ENCODE results near the gene ITCH.

ITCH gene

DNA sequence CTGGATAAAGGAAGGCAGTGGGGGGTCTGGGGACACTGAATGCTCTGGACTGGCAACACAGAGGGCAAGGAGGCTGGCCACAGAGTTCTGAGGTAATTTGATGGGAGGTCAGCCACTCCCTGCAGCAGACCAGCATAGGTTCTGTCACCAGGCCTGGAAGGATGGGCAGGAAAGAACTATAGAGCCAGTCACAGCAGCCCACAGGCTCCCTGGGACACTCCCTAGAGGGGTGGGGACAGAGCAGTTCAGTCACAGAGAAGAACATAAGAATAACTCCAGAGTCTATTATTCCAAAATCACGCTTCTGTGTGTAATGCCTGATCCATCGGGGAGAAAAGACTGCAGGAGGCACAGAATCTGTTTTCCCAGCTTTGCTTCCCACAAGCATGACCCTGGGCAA lies 172.8 kb downstream of the ITCH start:
- Histone ChIP-seq H3K36me3 (ENCODE audit: control insufficient read depth, insufficient read depth, low read length) (peaks cover 72% of the 10 kb centered on the region), H3K27me3 (ENCODE audit: control insufficient read depth, insufficient read depth, low read length) (no peaks in the 10 kb centered on the region), H3K27ac (ENCODE audit: low read depth, low read length) (no peak overlapping the region), H3K9me3 (ENCODE audit: control insufficient read depth, insufficient read depth, low read depth, low read length) (no peaks in the 10 kb centered on the region), H3K9ac (ENCODE audit: low read length) (no peak overlapping the region), H3K4me1 (ENCODE audit: control insufficient read depth, insufficient read depth, low read length) (no peaks in the 10 kb centered on the region), H3K4me3 (ENCODE audit: low read depth, low read length) (no peak overlapping the region)

GRCh38 chr20:34536798-34537394 lies 173.8 kb downstream of the ITCH start:
- no peak overlapping the region for H3K27ac ChIP-seq (ENCODE audit: low read depth, low read length)
- H3K4me3 ChIP-seq (ENCODE audit: low read depth, low read length), result no peak overlapping the region
- H3K36me3 ChIP-seq (ENCODE audit: control insufficient read depth, insufficient read depth, low read length), result peaks cover 68% of the 10 kb centered on the region

GRCh38 chr20:34537651-34538050 lies 174.6 kb downstream of the ITCH start:
- H3K9me3 ChIP-seq (ENCODE audit: control insufficient read depth, insufficient read depth, low read depth, low read length), result no peaks in the 10 kb centered on the region
- no peak overlapping the region for H3K4me3 ChIP-seq (ENCODE audit: low read depth, low read length)
- peaks cover 63% of the 10 kb centered on the region for H3K36me3 ChIP-seq (ENCODE audit: control insufficient read depth, insufficient read depth, low read length)
- no peaks in the 10 kb centered on the region for H3K27me3 ChIP-seq (ENCODE audit: control insufficient read depth, insufficient read depth, low read length)
- no peak overlapping the region for H3K9ac ChIP-seq (ENCODE audit: low read length)
- H3K27ac ChIP-seq (ENCODE audit: low read depth, low read length), result no peak overlapping the region
- no peaks in the 10 kb centered on the region for H3K4me1 ChIP-seq (ENCODE audit: control insufficient read depth, insufficient read depth, low read length)

More at GRCh38 chr20:34536798-34537394, 173.8 kb downstream of the ITCH start:
- no peaks in the 10 kb centered on the region for H3K4me1 ChIP-seq (ENCODE audit: control insufficient read depth, insufficient read depth, low read length)
- no peak overlapping the region for H3K9ac ChIP-seq (ENCODE audit: low read length)
- H3K27me3 ChIP-seq (ENCODE audit: control insufficient read depth, insufficient read depth, low read length), result no peaks in the 10 kb centered on the region
- H3K9me3 ChIP-seq (ENCODE audit: control insufficient read depth, insufficient read depth, low read depth, low read length), result no peaks in the 10 kb centered on the region

DNA sequence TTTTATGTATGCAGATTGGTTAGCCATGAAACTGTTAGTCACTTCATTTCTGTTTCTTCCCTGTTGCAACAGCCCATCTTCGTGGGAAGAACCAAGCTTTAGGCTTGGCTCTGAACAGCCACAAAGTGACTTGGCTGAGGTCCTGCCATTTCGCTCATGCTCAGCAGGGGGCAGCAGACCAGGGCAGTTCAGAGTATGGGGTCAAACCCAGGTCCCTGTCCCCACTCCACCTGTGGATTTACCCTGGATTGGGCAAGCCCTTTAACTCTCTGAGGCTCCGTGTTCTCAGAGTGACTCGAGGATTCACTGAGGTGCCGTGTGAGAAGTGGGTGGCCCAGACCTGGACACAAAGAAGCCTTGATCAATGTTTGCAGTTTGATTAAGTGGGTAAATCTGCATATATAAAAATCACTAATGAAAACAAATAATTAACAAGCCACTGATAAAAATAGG lies 175.6 kb downstream of the ITCH start:
- Histone ChIP-seq H3K4me3 (ENCODE audit: low read depth, low read length) (no peak overlapping the region), H3K27me3 (ENCODE audit: control insufficient read depth, insufficient read depth, low read length) (no peaks in the 10 kb centered on the region), H3K9ac (ENCODE audit: low read length) (no peak overlapping the region), H3K4me1 (ENCODE audit: control insufficient read depth, insufficient read depth, low read length) (no peaks in the 10 kb centered on the region), H3K9me3 (ENCODE audit: control insufficient read depth, insufficient read depth, low read depth, low read length) (no peaks in the 10 kb centered on the region), H3K36me3 (ENCODE audit: control insufficient read depth, insufficient read depth, low read length) (peaks cover 57% of the 10 kb centered on the region), H3K27ac (ENCODE audit: low read depth, low read length) (no peak overlapping the region)

DNA sequence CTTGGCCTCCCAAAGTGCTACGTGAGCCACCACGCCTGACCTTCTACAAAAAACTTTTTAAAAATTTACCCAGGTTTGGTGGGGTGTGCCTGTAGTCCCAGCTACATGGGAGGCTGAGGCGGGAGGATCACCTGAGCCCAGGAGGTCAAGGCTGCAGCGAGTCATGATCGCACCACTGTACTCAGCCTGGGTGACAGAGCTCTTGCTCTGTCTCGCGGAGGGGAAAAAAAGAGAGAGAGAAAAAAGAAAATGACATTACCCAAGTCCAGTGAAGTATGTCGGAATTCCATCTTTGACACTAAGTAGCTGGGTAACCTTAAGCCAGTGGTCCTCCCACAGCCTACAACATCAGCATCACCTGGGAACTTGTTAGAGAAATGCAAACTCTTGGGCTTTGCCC lies 176.7 kb downstream of the ITCH start:
- Histone ChIP-seq H3K9me3 (ENCODE audit: control insufficient read depth, insufficient read depth, low read depth, low read length) (no peaks in the 10 kb centered on the region), H3K4me1 (ENCODE audit: control insufficient read depth, insufficient read depth, low read length) (peaks cover 8% of the 10 kb centered on the region), H3K36me3 (ENCODE audit: control insufficient read depth, insufficient read depth, low read length) (peaks cover 48% of the 10 kb centered on the region), H3K27me3 (ENCODE audit: control insufficient read depth, insufficient read depth, low read length) (no peaks in the 10 kb centered on the region), H3K27ac (ENCODE audit: low read depth, low read length) (no peak overlapping the region), H3K4me3 (ENCODE audit: low read depth, low read length) (no peak overlapping the region), H3K9ac (ENCODE audit: low read length) (no peak overlapping the region)

DNA sequence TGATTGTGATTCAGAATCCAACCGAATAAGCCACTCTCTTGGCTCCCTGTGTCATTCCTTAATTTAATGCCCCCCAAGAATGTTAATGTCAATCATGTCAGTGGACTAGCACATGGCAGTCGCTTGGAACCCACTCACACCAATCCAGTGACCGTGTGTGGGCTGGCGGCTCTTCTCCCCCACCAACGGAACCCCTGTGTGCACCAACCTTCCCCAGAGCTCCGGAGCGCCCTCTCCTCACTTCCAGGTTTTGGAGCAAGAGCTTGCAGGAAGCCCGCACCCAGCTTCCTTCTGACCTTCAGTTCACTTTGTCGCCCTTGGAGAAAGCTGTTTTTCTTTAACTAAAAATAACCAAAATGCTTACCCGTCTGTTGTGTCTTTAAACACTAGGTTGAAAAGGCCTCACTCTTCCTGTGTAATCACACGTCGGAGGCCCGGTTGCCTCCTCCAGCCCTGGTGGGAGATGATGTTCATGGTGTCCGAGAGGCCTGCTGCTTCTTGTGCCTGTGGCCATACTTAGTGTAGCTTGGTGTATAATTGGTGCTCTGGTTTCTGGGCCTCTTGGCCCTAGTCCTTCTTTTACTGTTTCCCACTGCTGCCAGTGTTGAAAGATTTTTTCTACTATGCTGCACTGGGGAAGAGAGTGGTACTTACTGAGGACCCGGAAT lies 177.7 kb downstream of the ITCH start:
- Histone ChIP-seq H3K9ac (ENCODE audit: low read length) (no peak overlapping the region), H3K36me3 (ENCODE audit: control insufficient read depth, insufficient read depth, low read length) (peaks cover 38% of the 10 kb centered on the region), H3K4me1 (ENCODE audit: control insufficient read depth, insufficient read depth, low read length) (peaks cover 10% of the 10 kb centered on the region), H3K9me3 (ENCODE audit: control insufficient read depth, insufficient read depth, low read depth, low read length) (no peaks in the 10 kb centered on the region), H3K27me3 (ENCODE audit: control insufficient read depth, insufficient read depth, low read length) (no peaks in the 10 kb centered on the region), H3K4me3 (ENCODE audit: low read depth, low read length) (no peak overlapping the region), H3K27ac (ENCODE audit: low read depth, low read length) (no peak overlapping the region)

DNA sequence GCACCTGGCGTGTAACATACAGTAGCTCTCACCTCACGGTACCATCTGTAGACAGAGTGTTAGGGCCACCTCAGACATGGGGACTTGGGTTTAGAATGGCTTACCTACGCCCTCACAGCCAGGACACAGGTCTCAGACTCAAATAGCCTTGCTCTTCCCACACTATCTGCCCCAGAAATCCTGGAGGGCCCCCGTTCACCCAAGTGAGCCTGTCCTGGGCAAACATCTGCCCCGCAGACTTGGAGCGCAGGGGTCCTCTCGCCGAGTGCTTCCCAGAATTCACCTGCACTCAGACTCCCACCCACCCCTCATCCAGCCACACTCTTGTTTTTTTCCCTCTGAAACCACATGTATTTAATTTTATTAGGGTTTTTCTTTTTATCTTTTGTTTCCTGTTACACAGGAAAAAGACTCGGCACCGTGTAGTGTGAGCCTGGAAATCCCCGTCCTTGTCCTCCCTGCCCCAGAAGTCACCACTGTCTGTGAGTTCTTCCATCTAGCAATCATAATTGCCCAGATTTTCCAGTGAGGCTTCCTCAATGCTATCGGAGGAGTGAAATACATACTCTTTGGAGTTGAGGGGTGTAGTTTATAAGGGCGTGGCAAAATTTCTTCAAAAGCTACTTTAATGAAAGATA lies 178.3 kb downstream of the ITCH start:
- Histone ChIP-seq H3K36me3 (ENCODE audit: control insufficient read depth, insufficient read depth, low read length) (peaks cover 32% of the 10 kb centered on the region), H3K27ac (ENCODE audit: low read depth, low read length) (no peak overlapping the region)

GRCh38 chr20:34541917-34542316 lies 178.8 kb downstream of the ITCH start:
- no peak overlapping the region for H3K9ac ChIP-seq (ENCODE audit: low read length)
- H3K36me3 ChIP-seq (ENCODE audit: control insufficient read depth, insufficient read depth, low read length), result peaks cover 29% of the 10 kb centered on the region
- H3K9me3 ChIP-seq (ENCODE audit: control insufficient read depth, insufficient read depth, low read depth, low read length), result no peaks in the 10 kb centered on the region
- no peaks in the 10 kb centered on the region for H3K27me3 ChIP-seq (ENCODE audit: control insufficient read depth, insufficient read depth, low read length)
- no peak overlapping the region for H3K4me3 ChIP-seq (ENCODE audit: low read depth, low read length)
- peaks cover 10% of the 10 kb centered on the region for H3K4me1 ChIP-seq (ENCODE audit: control insufficient read depth, insufficient read depth, low read length)
- H3K27ac ChIP-seq (ENCODE audit: low read depth, low read length), result no peak overlapping the region

More for the DNA sequence above, 178.3 kb downstream of the ITCH start:
- H3K9ac ChIP-seq (ENCODE audit: low read length), result no peak overlapping the region
- H3K4me1 ChIP-seq (ENCODE audit: control insufficient read depth, insufficient read depth, low read length), result peaks cover 10% of the 10 kb centered on the region
- no peaks in the 10 kb centered on the region for H3K9me3 ChIP-seq (ENCODE audit: control insufficient read depth, insufficient read depth, low read depth, low read length)
- H3K4me3 ChIP-seq (ENCODE audit: low read depth, low read length), result no peak overlapping the region
- no peaks in the 10 kb centered on the region for H3K27me3 ChIP-seq (ENCODE audit: control insufficient read depth, insufficient read depth, low read length)

DNA sequence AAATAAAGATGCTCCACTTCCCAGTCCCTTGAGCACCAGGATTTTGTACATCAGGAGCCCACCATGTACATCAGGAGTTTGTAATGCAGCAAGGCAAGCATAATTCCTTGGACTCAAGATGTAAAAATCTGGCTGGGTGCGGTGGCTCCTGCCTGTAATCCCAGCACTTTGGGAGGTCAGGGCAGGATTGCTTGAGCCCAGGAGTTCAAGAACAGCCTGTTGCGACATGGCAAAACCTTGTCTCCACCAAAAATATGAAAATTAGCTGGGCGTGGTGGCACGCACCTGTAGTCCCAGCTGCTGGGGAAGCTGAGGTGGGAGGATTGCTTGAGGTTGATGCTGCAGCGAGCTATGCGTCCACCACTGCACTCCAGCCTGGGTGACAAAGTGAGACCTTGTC lies 179.4 kb downstream of the ITCH start:
- Histone ChIP-seq H3K27ac (ENCODE audit: low read depth, low read length) (no peak overlapping the region), H3K9ac (ENCODE audit: low read length) (no peak overlapping the region), H3K4me3 (ENCODE audit: low read depth, low read length) (no peak overlapping the region), H3K4me1 (ENCODE audit: control insufficient read depth, insufficient read depth, low read length) (peaks cover 10% of the 10 kb centered on the region), H3K36me3 (ENCODE audit: control insufficient read depth, insufficient read depth, low read length) (peaks cover 24% of the 10 kb centered on the region), H3K27me3 (ENCODE audit: control insufficient read depth, insufficient read depth, low read length) (no peaks in the 10 kb centered on the region), H3K9me3 (ENCODE audit: control insufficient read depth, insufficient read depth, low read depth, low read length) (no peaks in the 10 kb centered on the region)

DNA sequence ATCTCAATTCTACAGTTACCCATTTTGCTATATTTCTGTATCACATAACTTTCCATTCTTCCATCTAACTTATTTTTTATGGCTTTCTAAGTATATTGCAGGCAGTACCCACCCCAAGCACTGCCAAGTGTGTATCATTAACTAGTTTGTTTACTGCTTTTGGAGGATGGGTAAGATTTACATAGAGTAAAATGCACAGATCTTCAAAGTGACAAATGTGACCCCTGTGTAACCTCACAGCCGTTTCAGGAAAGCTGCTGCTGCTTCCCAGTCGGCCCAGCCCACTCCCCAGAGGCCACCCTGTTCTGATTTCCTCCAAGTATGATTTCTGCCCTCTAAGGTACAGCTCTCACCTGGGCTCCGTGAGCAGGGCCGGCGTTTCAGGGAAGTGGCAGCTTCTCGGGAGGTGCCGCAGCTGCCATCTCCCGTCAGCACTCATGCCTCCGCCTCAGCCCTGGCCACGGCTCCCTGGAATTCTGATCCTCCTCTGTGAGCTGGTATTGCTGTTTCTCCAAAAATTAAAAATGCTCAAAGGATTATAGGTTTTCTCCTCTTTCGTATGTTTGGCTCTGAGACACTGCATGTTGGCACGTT lies 180.5 kb downstream of the ITCH start:
- Histone ChIP-seq H3K36me3 (ENCODE audit: control insufficient read depth, insufficient read depth, low read length) (peaks cover 20% of the 10 kb centered on the region), H3K4me3 (ENCODE audit: low read depth, low read length) (no peak overlapping the region), H3K4me1 (ENCODE audit: control insufficient read depth, insufficient read depth, low read length) (peaks cover 10% of the 10 kb centered on the region), H3K9me3 (ENCODE audit: control insufficient read depth, insufficient read depth, low read depth, low read length) (no peaks in the 10 kb centered on the region), H3K27me3 (ENCODE audit: control insufficient read depth, insufficient read depth, low read length) (no peaks in the 10 kb centered on the region), H3K9ac (ENCODE audit: low read length) (no peak overlapping the region), H3K27ac (ENCODE audit: low read depth, low read length) (no peak overlapping the region)
